ENCODE data around the gene COL5A1.
"Not testable (repeated sequence)": the region's sequence is repeated elsewhere in the genome, so short reads cannot be mapped to it uniquely, and the experiment has no call there.

The COL5A1 gene

DNA sequence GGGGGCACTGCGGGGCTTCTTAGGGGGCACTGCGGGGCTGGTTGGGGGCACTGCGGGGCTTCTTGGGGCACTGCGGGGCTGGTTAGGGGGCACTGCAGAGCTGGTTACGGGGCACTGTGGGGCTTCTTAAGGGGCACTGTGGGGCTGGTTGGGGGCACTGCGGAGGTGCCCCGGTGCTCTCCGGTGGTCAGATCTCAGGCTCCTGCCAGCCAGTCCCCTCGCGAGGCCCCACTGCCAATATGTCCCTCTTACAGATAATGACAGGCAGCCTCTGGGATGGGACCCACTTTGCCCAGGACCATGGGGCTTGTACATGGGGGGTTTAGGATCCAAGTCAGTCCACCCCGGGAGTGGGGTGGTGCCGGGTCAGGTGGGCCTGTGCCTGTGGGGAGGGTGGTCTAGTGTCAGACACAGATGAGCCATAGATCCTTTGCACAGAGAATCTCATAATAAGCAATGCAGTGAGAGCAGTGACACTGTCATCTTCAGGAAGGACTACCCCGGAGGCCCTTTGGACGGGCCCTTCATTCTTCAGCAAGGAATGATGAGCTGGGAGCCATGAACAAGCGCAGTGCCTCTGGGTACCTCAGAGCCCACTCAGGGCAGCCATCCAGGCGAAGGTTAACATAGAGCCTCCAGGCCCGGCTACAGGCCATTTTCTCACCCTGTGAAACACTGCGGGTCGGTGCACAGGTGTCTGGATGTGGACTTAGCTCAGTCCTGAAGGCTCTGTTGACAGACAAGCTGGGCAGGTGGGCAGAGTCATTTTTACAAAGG, 38.2 kb downstream of the COL5A1 start:
- FAIRE-seq: no peak

DNA sequence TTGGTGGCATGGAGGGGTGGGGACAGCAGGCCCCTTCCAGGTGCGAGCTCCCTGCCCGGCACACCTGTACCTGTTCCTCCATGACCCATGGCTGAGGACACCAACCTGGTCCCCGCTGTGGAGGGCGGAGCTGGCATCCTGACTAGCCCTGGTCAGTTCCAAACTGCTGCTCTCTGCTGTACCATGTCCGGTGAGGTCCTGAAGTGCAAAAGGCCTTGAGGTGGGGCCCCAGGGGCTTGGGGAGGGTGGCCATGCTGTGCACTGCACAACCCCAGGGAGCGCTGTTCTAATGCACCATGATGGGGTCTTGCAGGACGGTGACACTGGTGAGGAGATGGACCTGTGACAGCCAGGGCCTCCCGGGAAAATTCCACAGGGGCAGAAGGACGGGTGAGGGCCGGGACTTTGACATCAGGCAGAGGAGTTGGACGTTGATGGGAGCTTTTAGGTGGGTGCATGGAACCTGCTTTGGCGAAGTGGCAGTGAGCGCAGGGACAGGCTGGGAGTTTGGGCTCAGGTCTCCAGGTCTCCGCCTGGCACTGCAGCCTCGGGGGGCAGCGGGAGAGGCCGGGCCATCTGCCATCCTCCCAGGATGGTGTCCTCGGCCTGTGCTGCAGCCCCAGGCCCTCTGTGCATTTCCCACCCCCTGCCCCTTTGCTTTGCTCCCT, 38.9 kb downstream of the COL5A1 start:
- FAIRE-seq: no peak

DNA sequence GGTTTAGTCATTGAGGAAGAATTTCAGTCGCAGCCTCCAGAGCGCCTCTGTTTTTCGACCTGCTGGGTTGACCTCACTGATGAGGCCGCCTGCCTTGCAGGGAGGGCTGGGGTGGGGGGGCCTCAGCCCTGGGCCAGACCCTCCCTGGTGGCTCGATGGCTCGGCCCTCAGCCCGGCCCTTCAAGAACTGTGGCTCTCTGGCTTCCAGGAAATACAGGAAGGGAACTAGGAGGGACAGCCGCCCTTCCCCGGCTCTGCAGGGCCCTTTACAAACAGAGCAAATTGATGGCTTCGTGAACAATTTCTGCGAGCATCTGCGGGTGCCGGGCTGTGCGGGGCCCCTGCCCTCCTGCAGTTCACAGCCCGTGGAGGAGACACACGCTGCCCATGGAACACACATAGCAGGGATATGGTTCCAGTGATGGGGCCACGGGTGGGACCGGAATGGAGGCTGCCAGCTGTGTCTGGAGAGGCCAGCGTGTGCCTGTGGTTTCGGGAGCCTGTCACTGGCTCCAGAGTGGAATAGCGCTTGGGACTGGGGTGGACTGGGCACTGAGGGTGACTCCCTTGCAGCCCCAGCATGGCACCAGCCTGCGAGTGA, 39.6 kb downstream of the COL5A1 start:
- no peak for FAIRE-seq

DNA sequence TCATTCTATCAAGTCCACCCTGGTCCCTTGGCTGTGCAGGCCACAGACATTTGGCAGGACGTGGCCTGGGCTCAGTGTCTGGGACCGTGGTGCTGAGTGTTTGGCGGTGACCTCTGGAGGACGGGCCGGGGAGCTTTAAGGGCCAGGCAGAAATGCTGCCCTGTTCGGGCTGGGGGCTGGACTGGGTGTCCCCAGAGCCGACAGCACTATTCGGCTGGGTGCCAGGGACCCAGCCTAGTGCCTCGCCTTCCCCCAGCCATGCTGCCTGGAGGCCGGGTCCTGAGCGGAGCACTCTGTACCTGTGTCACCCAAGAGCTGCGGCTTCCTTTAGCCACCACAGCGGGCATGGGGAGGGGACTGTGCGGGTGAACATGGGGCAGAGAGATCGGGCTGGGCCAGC, 40.4 kb downstream of the COL5A1 start:
- FAIRE-seq: no peak

DNA sequence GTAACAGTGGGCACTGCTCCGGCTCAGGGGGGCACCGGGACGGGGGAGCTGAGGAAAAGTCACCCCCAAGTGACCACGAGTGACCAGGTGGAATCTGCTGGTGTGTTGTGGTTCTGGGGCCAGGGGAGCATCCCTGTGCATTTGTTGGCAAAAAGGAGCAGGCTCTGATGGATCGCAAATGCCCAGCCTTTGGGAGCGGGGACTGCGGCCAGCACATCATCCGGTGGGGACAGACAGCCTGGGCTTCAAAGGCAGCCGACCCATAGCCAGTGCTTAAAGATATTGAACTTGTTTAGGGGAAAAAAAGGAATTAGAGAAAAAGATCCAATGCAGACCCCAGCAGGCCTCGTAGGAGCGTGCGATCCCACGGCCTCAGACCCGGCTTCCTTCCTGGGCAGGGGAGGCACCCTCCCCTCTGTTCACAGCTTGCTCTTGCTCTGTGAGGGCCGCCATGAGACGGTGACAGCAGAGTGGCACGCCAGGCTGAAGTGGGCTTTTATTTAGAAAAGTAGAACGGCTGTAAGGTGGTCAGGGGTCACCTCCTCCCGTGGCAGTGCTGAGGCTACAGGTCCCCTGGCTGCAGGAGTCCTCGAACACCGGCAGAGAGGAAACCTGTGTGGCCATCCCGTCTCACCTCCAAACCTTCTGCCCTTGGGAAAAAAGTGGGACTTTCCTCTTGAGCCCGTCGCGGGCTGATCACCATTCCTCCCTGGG, 41.2 kb downstream of the COL5A1 start:
- no peak for FAIRE-seq

DNA sequence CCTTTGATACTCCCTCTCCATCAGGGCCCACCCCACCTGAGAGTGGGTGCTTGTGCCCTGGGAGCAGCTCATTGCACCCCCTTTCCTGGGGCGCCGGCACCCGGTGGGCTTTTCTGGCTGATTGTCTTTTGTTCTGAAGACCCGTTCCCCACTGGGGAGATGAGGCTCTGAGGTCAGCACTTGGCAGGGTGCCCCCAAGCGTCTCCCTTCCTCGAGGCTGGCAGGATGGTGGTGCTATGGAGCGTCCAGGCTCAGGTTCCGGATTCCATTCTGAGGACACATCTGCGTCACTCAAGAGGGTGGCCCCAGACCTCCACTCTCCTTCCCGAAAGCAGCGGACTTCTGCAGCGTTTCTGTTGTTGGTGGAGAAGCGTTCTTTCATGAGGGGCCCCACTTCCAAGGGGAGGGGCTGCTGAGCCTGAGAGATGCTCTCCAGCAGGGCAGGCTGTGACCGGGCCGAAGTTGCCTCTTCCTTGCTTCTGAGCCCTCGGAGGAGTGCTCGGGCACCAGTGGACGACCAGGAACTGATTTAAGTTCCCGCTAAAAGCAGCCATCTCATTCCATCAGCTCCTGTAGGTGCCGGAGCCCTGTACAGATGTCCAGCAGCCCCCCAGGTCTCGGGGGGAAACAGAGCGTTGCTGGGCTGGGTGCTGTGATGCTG, 42.2 kb downstream of the COL5A1 start:
- FAIRE-seq: no peak

DNA sequence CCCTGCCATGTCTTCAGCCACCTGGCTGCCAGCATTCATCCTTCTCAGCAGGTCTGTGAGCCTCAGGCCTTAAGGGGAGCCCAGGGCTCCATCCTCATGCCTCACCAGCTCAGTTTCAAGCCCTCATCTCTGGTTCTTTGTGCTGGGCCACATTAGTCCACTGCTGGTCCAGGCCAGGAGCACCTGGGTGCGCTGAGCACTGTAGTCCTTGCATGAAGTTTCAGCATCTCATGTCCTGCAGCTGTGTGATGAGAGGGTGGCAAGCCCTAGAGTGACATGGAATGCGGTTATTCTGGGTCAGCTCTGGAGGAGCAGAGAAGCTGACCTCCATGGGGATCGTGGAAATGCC, 42.7 kb downstream of the COL5A1 start:
- FAIRE-seq: no peak

DNA sequence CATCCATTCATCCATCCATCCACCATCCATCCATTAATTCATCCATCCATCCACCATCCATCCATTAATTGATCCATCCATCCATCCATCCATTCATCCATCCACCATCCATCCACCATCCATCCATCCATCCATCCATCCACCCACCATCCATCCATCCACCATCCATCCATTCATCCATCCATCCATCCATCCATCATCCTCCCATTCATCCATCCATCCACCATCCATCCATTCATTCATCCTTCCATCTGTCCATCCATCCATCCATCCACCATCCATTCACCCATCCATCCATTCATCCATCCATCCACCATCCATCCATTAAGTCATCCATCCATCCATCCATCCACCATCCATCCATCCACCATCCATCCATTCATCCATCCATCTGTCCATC, 43.3 kb downstream of the COL5A1 start:
- FAIRE-seq: not testable (repeated sequence)

DNA sequence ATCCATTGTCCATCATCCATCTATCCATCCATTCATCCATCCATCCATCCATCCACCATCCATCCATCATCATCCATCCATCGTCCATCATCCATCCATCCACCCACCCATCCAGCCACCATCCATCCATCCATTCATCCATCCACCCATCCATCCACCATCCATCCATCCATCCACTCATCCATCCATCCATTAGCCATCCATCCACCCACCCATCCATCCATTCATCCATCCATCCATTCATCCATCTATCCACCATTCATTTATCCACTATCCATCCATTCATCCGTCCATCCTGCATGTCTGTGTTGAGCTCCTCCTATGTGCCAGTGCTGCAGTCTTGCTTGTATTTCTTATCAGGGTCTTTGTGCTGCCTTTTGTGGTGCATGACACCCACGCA, 44.2 kb downstream of the COL5A1 start:
- no peak for FAIRE-seq

DNA sequence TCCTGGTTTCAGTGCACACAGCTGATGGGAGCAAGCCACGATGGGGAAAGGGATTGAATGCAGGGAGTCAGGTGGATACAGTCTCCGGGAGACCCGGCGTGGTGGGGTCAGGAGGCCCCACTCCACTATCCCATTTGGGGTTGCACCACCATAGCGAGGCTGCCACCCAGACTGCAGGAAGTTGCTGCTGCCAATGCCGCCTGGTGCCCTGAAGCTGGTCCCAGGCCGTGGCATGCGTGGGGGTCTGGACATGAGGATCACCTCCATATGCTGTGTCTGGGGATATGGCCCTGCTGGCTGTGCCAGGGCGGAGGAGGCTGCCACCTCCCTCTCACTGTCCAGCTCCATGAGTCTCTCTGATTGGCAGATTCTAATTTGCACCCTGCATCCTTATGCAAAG, 45.3 kb downstream of the COL5A1 start:
- no peak for FAIRE-seq

DNA sequence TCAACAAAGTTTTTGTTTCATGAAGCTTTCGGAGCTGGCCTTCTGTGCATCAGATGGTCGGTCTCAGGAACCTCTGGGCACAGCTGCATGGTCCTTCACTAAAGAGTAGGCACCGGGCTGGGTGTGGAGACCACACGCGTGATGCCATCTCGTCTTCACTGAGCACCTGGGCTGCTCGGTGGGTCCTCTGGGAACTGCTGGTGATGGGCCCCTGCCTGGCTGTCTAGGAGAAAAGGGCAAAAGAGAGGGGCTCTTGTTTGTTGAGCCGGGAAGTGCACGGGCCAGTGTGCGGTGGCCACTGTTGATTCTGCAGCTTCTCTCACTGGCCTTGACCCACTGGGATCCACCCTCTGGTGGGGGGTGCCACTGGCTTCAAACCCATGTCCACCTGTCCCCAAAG, 46.0 kb downstream of the COL5A1 start:
- FAIRE-seq: no peak

DNA sequence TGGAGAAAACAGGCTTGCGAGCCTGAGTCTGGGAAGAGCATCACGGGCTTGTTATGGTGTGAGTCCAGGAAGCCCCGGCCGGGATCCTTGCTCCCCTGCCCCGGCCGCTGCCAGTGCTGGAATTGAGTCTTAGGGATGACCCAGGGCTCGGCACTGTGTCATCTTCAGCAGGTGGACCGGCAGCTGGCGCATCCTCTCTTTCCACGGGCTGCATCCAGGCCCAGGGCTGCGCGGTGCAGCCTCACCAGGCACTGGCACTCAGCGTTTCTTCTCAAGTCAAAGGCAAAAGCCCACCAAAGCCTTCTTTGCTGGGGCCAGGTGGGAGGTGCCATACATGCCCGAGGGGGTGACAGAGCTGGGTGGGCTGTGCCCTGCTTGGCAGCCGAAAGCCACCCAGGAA, 46.6 kb downstream of the COL5A1 start:
- no peak for FAIRE-seq

DNA sequence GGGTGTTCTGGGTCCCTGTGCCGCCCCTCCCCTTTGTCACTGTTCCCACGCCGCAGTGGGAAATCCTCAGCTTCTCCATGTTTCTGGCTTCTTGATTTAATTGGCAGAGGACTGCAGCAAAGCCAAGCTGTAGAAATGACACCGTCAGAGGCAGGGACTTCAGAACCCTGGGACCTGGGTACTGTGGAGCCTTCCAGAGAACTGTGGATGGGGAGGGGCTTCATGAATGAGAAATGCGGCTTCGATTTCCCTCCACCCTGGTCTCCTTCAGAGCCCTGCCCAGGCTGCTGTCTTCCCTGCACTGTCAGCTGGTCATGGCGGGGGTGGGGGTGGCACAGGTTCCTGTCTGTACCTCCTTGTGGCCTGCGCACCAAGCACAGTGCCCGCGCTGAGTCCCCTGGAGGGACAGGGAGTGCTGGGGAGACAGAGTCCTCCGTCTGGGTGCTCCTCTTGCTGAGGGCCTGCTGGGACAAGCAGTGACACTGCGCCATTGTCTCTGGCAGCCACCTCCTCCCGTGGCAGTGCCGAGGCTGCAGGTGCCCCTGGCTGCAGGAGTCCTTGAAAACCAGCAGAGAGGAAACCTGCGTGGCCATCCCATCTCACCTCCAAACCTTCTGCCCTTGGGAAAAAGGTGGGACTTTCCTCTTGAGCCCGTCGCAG, 47.2 kb downstream of the COL5A1 start:
- no peak for FAIRE-seq

DNA sequence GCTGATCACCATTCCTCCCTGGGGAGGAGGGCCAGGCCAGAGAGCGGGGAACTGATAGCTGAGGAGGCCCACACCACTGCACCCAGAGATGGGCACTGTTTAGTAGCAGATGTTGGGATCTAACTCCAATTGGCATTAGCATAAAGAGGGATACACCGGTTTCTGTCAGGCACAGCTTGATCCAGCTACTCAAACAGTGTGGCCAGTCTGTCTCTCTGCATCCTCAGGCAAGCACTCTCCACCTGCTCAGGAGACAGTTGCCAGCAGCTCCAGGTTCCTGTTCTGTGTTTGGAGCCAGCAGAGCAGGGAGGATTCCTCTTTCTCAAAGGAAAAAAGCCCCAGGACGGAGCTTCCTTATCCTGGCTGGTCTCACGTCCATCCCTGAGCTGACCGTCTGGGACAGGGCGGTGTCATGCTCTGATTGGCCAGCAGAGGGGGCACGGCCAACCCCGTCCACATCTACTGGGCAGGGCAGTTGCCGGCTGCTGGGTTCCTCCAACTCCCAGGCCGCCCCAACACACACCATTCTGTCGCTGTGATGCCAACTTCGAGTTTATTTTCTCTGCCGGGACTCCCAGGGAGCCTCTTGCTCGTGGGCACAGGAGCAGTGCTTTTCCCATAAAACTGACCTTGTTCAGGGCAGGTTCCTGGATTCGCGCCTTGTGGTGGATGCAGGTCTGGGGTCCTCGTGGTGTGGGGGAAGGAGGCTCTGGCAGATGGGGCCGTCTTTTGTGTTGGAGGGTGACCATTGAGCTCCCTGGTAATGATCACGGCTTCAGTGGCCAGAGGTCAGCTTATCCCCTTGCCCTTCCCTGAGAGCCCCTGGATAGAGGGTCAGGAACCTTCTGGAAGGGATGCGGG, 47.9 kb downstream of the COL5A1 start:
- no peak for FAIRE-seq

DNA sequence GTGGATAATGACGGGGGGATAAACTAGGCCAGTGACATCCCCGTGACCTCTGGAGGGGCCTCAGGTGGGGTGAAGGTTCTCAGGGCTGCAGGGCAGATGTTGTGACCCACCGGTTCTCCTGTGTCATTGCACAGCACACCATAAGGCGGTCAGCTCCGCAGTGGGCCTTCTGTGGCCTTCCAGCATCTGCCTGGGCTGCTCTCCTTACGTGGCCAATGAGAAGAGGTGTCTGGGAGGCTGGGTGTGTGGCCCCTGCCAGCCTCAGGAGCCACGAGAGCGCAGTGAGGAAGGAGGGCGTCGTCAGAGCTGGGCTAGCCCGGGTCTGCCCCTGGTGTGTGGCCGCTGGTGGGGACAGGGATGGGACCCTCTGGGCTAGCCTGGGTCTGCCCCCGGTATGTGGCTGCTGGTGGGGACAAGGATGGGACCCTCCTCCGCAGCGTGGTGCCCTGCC, 48.7 kb downstream of the COL5A1 start:
- FAIRE-seq: no peak

DNA sequence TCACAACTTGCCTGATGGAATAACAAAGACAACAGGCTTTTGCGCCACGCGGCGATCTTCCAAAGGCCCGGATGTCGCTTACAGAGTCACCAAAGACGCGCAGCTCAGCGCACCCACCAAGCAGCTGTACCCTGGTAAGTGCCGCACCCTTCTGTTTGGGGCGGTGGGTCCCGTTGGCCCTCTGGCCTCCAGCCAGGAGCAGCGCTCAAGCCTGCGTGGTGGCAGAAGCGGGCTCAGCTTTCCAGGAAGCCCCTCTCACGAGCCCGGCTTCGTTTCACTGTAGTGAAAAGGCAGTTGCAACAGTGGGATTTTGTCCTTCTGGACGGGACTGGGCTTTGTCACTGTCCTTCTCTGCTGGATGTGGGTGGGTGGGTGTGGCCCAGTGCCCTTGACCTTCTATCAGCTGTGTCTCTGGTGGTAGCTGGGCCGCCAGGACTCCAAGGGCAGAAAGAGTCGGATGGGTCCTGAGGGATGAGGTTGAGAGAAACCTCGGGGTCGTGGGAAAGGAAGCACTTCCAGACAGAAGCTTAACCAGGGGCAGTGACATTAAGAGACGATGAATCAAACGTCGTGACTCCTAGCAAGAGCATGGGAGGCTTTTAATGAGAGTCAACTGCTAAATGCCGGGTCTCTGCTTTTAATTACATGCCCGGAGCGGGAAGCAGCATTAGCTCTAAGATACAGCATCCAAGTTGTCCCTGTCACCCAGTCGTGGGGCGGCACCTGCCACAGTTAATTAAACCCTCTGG, 49.5 kb downstream of the COL5A1 start:
- no peak for FAIRE-seq

DNA sequence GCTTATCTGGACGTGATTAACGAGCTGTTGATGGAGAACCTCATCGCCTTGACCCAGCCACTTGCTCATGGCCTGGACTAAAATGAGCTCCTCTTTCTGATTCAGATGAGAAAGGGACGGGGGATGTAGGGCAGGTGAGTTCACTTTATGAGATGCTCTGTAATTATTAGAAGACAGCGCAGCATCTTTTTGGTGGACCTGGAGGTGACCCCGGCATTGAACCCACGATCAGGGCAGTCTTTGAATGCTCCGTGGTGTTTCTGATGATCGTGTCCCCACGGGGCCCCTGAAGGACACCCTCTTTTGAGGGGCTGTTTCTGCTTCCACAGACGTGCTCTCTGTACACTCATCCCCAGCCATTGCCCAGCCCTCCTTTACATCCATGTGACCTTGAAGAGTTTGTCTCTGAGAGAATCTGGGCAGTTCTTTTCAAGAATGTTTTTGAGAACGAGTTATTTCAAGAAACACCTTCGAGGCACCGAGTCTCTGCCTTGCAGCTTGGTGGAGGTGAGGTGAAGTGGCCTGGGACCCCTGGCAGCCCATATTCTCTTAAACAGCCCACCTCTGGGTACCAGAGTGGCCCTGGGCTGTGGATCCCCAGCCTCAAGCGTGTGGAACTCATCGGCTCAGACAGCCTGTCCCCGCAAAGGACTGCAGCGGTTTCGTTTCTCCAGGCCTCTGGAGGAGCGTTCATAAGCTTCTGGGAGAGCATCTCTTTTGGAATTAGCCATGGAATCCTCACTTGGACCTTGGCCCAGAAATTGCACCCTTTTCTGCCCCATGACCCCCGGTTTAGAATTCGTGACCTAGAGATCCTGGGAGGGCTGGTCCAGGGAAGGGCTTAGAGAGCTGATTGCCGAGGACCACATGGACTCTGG, 50.3 kb downstream of the COL5A1 start:
- no peak for FAIRE-seq

DNA sequence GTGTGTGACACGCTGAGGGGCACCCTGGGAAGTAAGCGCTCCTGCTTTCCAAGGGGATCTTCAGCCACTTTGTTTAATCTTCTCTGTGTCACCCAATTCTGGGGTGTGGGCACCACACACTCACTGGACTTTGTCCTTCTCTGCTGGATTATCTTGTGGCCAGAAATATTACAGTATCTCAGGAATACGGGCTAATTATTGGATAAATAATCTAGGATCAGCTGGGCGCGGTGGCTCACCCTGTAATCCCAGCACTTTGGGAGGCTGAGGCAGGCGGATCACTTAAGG, 50.9 kb downstream of the COL5A1 start:
- FAIRE-seq: no peak

DNA sequence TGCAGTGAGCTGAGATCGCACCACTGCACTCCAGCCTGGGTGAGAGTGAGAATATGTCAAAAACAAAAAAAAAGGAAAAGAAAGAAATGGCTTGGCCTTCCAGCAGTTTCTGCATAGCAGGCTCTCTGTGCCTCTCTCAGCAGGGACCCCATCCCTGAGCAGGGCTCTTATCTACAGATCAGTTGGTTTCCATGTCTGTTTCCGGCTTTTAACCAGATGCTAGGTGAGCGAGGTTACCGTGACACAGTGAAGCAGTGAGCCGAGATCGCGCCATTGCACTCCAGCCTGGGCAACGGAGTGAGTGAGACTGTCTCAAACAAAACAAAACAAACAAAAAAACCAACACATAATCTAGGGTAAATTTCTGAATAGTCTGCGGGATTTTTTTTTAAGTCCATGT, 51.4 kb downstream of the COL5A1 start:
- FAIRE-seq: no peak
